GM21360 (cell line): ENCODE results near the gene MPL.
"Not testable (repeated sequence)": the region's sequence is repeated elsewhere in the genome, so short reads cannot be mapped to it uniquely, and the experiment has no call there.

Source experiments
- ATAC-seq: cut with Tn5 transposase; IDR thresholded peaks from one replicate; pipeline ENCODE4 v1.9.1; 2021; ENCODE audit warnings: mild to moderate bottlenecking, moderate library complexity; ENCODE audit not compliant: unreplicated experiment

The MPL gene

DNA sequence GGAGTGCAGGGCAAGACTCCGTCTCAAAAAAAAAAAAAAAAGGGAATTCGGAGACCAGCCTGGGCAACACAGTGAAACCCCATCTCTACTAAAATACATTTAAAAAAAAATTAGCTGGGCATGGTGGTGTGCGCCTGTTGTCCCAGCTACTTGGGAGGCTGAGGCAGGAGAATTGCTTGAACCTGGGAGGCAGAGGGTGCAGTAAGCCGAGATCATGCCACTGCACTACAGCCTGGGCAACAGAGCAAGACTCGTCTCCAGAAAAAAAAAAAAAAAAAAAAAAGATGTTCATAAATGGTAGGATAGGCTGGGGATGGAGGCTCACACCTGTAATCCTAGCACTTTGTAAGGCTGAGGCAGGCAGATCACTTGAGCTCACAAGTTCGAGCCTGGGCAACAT, 32.2 kb downstream of the MPL start:
- not testable (repeated sequence) for ATAC-seq

DNA sequence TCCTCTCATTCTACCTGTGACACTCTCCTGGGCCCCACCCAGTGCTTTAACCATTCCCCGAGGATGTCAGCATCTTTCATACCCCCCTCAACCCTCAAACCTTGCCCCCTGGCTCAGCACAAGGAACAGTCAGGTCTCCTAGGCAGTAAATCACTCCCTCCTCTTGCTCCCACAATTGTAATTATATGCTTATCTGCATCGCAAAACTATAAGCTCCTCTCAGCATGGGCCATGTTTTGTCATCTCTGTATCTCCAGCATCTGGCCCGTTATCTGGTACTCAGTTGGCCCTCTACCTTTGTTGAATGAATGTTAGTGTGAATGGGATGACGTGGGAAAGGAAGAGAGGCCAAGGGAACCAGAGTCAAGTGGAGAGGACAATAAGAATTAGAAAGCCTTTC, 32.9 kb downstream of the MPL start:
- ATAC-seq: no peak

DNA sequence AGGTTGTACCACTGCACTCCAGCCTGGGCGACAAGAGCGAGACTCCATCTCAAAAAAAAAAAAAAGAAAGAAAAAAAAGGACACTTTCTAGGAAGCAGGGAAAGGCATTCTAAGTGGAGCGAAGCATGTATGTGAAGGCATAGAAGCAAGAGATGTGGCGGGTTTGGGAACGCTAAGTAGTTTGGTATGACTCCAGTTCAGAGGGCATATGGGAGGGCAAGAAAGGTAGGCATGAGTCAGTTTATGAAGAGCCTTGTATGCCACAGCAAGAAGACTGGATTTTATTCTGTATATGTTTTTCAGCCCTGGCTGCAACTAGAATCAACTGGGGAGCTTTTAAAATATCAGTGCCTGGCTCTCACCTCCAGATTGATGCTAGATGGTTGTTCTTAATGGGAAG, 34.6 kb downstream of the MPL start:
- ATAC-seq: no peak

DNA sequence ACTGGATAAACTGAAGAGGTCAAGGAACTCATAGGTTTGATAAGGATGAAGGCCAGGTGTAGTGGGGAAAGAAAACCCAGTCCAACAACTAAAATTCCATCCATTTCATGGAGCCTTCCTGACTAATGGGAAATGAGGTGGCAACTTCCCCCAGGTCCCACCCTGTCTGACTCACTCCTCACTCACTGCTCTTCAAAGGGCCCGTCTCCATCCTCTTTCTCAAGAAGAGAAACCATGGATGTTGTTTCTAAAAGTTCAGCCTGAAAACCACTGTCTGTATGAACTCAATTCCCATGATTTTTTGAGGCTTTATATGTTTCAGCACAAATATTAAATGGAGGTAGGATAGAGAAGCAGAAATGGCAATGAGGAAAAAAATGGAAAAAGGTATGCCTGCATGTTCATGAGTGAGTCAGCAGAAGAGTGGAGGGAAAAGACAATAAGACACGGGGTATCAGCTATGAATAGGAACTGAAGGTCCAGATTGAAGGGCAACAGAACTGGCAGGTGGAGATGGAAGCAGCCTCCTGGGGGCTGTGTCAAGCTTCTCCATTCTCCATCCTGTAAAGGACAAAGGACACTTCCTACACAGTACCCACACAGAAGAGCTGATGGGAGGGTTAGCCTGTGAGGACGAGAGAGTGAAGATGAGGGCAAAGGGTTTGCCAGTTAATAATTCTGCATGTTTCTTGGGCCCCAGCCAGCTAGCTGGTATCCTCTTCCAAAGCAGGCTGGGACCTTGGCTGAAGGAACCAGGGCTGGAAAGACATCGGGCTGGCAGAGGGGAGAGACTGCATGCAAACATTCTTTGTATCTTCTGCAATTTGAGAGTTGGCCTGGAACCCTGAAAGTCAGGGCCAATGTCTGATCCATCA, 35.7 kb downstream of the MPL start:
- ATAC-seq: no peak

DNA sequence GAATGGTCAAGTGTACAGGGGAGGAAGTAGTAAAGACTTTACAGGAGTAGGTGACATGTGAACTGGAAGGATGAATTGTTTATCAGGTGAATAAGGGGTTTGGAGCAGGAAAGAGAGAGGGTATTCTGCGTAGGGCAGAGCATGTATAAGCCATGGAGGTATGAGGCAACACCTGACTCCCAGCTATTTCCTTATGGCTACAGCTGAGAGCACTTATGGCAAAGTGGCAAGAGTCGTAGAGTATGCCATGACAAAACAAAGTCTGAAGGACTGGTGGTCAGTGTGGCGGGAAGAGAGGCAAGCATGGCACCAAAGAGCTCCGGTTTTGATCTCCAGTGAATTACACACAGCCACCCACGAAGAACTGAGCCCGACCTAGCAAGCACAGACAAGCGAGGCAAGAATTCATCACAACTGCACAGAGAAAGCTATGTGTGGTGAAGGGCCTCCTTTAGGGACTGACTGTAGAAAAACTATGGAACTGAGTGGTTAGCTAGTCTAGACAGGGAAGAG, 39.2 kb downstream of the MPL start:
- no peak for ATAC-seq

DNA sequence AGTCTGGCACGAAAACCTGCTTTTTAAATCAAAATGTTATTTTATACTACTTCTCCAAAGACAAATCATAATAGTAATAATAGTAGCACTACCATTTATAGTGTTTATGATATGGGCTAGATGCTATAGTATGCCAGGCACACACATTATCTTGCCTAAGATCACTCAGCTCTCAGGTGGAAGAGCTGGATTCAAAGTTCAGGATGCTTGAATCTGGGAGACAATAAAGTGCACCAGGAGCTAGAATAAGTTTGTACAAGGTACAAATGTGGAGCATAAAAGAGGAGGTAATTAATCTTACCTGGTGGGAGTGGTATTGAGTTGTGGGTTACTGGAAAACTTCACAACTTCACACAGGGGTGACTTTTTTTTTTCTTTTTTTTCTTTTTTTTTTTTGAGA, 40.2 kb downstream of the MPL start:
- no peak for ATAC-seq

DNA sequence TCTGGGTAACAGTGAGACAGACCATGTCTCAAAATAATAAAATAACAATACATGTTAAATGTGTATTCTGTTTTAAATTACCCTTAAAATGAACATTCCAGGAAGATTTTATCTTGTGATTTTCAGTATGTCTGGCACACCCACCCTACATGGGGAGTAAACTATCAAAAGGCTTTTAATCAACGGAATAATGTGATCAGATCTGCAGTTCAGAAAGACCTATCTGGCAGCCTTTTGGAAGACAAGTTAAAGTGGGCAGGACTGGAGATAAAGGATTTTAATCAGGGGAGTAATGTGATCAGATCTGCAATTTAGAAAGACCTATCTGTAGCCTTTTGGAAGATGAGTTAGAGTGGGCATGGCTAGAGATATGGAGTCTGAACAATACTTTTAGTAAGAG, 41.9 kb downstream of the MPL start:
- no peak for ATAC-seq

DNA sequence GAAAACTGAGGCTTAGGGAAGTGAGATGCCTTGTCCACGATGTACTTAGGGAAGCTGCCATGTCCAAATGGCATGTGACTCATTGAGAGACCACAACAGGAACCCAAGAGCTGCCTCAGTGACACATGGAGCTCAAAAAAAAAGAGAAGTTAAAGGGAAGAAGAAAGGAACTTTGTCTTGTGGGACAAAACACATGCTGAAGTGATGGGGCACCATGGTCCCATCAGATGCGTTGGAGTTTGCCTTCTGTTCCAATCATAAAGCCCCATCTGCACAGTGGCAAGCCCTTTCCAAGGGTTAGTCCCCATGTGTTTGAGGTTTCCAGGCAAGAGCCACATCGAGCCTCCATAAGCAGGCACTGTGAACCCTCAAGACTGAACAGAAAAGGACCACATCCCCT, 44.0 kb downstream of the MPL start:
- ATAC-seq: no peak

DNA sequence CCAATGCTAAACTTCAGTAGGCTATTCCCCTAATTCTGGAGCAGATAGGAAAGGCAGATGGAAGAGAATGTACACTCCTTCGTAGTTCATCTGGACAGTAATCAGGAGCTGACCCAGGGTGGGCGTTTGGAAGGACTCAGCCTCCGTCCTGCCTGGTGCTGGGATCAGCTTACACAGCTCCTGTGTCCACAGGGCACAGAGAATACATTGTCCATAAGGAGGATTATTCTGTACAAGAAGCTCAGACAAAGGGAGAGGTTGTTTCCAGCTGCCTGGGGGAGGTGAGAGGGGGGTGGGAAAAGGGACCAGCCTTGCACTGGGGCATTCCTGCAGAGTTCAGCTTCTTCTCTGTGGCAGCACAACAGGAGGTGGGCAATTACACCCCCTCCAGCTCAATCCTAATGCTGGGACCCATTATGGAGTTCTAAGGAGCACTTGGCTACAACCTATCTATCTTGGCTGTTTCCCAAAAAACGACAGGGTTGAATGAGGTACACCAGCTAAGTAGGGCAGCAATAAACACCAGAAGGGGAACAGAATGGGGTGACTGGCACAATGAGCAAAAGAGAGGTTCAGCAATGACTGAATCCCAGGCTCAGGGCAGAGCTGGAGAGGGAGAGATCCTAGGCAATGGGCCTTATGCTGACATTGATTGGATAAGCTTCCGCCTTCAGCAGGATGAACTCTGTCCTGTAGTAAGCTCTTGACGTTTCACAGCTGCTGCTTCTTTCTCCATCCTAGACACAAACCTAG, 44.6 kb downstream of the MPL start:
- no peak for ATAC-seq

DNA sequence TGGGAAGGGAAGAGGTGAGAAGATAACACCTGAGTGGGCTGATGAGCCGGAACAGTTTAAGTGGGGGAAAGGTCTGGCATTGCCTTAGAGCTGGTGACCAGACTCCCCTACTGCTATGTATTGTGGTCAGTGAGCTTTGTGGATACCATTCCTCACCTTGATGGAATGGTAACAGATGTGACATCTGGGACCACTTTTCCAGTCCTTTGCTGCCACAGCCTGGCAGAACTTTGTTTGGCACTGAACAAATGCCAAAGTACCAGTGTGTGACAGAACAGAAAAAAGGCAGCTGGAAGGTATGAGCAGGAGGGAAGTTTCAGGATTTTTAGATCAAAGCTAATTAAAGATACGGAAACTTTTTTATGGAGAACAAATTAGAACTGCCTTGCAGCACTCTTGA, 45.8 kb downstream of the MPL start:
- ATAC-seq: no peak

DNA sequence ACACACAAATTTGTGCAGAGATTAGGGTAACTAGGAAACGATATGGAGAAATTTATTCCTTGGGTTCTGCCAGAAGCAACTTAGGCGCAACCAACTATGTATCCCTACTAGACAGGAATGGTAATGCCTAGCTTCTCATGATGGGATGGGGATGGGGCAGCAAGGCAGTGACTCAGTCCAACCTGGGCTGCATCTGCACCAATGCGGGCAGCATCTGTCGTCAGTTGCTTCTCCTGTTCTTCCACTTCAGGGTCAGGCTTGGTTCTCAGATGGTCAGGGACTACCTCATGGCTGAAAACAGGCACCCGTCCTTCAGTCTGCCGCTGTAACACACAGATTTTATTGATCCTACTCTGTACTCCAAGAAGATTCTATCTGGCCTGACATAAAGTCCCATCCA, 49.1 kb downstream of the MPL start:
- ATAC-seq: no peak

DNA sequence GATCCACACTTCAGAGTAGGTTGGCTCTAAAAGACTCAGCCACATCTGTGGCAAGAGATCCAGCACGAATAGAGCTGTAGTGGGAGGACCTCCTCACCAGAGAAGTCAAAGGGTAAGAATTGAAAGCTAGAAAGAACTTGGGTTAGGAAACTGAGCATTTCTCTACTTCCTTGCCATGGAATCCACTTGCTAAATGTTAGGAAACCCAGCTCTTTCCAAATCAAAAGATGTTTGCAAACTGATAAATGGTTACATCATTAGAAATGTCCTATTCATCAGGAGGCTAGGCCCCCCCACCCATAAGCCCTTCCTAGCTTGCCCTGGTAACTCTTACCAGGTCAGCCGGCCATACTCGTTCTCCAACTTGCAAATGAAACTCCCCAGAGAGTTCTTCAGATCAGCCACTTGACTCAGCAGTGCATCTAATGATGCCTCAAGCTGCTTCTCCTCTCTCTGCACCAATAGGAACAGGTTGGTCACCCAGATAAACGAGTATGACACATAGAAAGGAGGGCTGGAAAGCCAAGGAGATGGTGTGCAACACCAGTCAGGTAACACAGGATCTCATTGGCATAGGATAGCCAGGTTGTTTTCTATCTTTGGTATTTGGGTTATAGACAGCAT, 50.5 kb downstream of the MPL start:
- ATAC-seq: no peak

DNA sequence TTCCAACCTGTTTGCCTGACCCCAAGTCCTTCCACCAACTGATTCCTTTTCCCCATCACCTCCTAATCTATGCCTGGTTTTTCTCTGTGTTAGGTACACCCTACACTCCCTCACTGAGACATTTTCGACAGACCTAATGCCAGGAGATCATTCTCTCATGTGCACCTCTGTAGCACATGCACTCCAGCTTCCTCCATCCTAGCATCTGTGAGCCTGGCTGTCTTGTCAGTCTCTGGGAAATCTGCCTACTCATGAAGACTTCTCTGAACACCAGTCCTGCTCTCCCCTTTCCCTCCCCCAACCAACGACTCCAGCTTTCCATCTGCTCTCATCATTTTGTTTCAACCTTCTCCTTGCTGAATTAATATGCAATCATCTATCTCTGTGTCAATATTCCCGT, 51.0 kb downstream of the MPL start:
- ATAC-seq: no peak

DNA sequence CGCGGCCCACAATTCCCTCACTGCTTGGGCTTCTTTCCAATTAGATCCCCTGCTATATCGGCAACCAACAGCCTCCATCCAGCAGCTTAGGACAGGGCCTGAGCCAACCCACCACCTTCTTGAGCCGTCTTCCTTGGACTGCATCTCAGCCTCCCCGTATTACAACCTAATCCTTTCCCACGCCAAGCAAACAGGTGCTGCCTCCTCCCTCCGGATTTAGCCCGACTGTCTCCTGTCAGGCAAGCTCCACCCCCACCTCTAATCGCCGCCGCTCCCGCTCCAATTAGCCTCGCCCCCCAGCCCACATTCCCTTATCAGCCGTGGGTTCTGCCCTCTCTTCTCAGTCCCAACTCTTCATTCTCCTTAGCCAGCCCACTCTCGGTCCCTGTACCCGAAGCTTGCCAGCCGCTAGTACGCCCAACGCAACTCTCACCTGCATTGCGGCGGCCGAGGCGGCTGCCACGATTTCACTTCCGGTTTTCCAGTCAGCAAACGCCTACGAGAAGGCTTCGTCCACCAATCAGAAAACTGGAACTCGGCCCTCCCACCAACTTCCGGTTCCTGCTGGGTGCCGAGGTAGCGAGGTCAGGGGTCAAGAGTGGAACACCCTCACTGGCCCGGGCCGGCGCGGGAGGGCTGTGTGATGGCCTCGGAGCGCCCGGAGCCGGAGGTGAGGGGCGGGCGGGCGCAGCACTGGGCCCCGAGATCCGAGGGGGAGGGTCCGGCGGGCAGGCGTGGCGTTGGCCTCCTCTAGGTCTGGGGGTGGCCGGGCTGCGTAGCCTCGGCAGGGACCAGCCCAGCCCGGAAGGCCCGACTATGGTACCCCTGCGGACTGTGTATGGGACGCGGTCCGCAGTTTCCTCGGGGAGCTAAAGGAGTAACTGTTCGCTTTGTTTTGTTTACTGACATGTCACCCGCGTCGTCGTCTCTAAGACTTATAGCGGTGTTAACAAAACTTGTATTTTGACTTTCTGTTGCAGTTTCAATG, 52.0 kb downstream of the MPL start, which contains the start of the genes MED8 and SZT2:
Gene MED8 (minus strand): TSS at position 475 of the 988 bp plus-strand sequence. CDS start 36 bp downstream, at position 439.
Gene SZT2 (plus strand): TSS at position 574 of the 988 bp plus-strand sequence. CDS start 70 bp downstream, at position 644.
- peak; percentile 78 for ATAC-seq

DNA sequence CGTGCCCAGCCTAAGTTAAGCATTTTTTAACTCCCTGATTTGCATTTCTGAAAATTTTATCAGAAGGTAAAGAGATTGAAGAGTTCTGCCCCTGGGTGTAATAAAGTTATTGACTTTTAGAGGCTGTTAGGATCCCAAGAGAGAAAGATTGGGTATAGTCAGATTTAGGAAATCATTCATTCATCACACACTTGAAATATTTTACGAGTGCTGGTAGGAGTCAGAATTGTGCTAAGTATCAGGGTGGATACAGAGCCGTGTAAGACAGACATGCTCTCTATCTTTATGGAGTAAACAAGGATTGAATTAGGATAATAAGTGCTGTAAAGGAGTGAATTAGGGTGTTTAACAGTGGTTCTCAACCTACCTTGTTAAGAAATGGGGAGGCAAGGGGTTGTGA, 55.1 kb downstream of the MPL start:
- no peak for ATAC-seq

DNA sequence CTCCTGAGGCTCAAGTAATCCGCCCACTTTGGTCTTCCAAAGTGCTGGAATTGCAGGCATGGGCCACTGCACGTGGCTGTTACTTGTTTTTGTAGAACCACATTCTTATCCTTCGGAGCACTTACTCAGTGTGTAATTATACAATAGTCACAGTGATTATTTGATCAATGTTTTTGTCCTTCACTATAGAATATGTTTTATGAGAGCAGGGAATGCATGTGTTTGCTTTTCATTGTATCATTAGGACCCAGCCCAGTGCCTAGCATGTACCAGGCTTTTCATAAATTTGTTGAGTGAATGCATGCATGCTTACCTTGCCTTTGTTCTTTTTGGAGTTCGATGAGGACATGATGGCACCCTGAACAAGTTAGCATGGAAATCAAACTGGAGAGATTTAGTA, 57.9 kb downstream of the MPL start:
- no peak for ATAC-seq

DNA sequence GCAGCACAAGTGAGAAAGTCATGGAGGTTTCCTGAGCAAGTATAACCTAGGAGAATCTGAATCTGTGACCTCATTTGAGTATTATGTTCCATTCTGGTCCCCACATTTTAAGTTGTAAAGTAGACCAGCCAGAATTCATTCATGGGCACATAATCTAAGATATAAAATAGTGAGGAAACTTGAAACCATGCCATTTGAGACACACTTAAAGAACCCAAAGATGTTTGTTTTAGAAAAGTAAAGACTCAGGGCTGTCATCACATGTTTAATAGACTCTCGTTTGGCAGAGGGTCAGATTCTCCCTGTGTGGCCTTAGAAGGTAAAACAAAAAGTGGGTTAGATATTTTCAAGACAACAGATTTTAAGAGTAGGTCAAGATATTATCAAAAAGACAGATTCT, 58.4 kb downstream of the MPL start:
- no peak for ATAC-seq

DNA sequence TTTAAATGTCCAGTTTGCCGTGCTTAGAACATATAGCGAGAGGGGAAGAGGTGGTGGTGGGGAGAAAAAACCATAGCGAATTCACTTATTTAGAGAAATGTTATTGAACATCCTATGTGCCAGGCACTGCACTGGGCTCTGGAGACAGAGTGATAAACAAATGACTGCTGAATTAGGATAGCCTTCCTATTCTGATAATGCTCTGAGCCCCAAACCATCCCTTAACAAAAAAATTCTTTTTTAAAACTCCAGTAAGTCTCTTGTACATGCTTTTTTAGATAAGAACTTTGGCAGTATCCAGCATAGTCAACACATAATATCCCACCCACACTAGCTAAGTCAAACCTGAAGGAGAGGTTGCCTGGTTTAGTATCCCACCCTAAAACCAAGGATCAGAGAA, 60.6 kb downstream of the MPL start:
- ATAC-seq: no peak

DNA sequence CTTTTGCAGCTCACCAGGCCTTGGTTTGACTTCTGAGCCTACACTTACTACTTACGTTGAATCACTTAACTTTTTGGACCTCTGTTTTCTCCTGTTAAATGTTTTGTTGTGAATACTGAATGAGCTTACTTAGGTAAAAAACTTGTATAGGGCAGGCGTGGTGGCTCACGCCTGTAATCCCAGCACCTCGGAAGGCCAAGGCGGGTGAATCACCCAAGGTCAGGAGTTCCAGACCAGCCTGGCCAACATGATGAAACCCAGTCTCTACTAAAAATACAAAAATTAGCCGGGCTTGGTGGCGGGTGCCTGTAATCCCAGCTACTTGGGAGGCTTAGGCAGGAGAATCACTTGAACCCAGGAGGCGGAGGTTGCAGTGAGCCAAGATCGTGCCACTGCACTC, 62.8 kb downstream of the MPL start:
- not testable (repeated sequence) for ATAC-seq
